ENCODE results near the gene KDM5D.

DNA sequence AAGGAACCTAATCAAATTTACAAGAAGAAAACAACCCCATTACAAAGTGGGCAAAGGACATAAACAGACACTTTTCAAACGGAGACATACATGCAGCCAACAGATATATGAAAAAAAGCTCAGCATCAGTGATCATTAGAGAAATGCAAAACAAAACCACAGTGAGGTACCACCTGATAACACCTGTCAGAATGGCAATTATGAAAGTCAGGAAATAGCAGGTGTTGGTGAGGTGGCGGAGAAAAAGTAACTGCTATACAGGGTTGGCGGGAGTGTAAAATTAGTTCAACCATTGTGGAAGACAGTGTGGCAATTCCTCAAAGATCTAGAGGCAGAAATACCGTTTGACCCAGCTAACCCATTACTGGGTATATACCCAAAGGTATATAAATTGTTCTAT lies 31.1 kb downstream of the KDM5D start:
- TF ChIP-seq CTCF (IDR thresholded peaks at IDR 0.05) (no peak), POLR2A (IDR thresholded peaks at IDR 0.05) (no peak)
